ENCODE measurements around the gene SNX8. TPM values are rescaled to one million over a fixed set of nuclear protein-coding genes. Genes with fewer than 3 reads are reported as not detected.

Gene SNX8
- total and polyA plus RNA-seq, 9 of the 15 experiments (the other 6 are each of a cell fraction or from before 2014, with no cell fraction given) = 2.7 to 51.6 (median 16.9) TPM

GRCh38 chr7:2353936-2354185 lies 39.6 kb upstream of the SNX8 start (continued):
- TF ChIP-seq ZNF212 (CRISPR knock-in tag; IDR thresholded peaks at IDR 0.05) (no peak), XRCC4 (IDR thresholded peaks at IDR 0.05; ENCODE audit: extremely low read depth, insufficient read depth, insufficient read length) (no peak), MTA1 (IDR thresholded peaks at IDR 0.05; ENCODE audit: borderline replicate concordance) (no peak), ZMIZ1 (IDR thresholded peaks at IDR 0.05; ENCODE audit: low read depth in 2 of 2, low read length in 2 of 2) (0 out of 4 replicates have a peak, but pooled peaks have one; percentile 10 to 25), SMARCB1 (IDR thresholded peaks at IDR 0.05; ENCODE audit: insufficient read length, low read depth) (no peak), CTCFL (IDR thresholded peaks at IDR 0.05; ENCODE audit: borderline replicate concordance, insufficient read depth, low read depth, low read length, poor library complexity, severe bottlenecking) (no peak), HIVEP1 (CRISPR knock-in tag; IDR thresholded peaks at IDR 0.05) (no peak), SMAD1 (IDR thresholded peaks at IDR 0.05; ENCODE audit: low read depth, low read length, partially characterized antibody) (peak; percentile 69), KLF1 (tag; IDR thresholded peaks at IDR 0.05) (0 out of 2 replicates have a peak, but pooled peaks have one; percentile 58), PPARD (CRISPR knock-in tag; IDR thresholded peaks at IDR 0.05) (no peak), RCOR1 (IDR thresholded peaks at IDR 0.05; ENCODE audit: borderline replicate concordance in 1 of 2, low read depth in 2 of 2, low read length in 2 of 2) (peak in 1 of 2 experiments; percentile 47; a peak in 1 of 4 replicates), DACH1 (IDR thresholded peaks at IDR 0.05; ENCODE audit: partially characterized antibody) (no peak), CBFA2T2 (conservative IDR thresholded peaks at IDR 0.05) (peak; percentile 82)
- TF ChIP-seq, protein P1, sequence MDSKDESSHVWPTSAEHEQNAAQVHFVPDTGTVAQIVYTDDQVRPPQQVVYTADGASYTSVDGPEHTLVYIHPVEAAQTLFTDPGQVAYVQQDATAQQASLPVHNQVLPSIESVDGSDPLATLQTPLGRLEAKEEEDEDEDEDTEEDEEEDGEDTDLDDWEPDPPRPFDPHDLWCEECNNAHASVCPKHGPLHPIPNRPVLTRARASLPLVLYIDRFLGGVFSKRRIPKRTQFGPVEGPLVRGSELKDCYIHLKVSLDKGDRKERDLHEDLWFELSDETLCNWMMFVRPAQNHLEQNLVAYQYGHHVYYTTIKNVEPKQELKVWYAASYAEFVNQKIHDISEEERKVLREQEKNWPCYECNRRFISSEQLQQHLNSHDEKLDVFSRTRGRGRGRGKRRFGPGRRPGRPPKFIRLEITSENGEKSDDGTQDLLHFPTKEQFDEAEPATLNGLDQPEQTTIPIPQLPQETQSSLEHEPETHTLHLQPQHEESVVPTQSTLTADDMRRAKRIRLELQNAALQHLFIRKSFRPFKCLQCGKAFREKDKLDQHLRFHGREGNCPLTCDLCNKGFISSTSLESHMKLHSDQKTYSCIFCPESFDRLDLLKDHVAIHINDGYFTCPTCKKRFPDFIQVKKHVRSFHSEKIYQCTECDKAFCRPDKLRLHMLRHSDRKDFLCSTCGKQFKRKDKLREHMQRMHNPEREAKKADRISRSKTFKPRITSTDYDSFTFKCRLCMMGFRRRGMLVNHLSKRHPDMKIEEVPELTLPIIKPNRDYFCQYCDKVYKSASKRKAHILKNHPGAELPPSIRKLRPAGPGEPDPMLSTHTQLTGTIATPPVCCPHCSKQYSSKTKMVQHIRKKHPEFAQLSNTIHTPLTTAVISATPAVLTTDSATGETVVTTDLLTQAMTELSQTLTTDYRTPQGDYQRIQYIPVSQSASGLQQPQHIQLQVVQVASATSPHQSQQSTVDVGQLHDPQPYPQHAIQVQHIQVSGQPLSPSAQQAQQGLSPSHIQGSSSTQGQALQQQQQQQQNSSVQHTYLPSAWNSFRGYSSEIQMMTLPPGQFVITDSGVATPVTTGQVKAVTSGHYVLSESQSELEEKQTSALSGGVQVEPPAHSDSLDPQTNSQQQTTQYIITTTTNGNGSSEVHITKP (IDR thresholded peaks at IDR 0.05; ENCODE audit: partially characterized antibody) = no peak
- TF ChIP-seq, protein P2, sequence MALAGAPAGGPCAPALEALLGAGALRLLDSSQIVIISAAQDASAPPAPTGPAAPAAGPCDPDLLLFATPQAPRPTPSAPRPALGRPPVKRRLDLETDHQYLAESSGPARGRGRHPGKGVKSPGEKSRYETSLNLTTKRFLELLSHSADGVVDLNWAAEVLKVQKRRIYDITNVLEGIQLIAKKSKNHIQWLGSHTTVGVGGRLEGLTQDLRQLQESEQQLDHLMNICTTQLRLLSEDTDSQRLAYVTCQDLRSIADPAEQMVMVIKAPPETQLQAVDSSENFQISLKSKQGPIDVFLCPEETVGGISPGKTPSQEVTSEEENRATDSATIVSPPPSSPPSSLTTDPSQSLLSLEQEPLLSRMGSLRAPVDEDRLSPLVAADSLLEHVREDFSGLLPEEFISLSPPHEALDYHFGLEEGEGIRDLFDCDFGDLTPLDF (CRISPR knock-in tag; IDR thresholded peaks at IDR 0.05) = peak; percentile 95

All from K562 (cell line).